HL-60 (cell line): ENCODE results near the gene BTBD9.

Experiments used
- DNase-seq, 2 experiments: peaks; one replicate each; pipeline ENCODE4 v3.0.0-alpha.2; 2010 to 2020; ENCODE audit warnings: low read depth in 1 of 2, low spot score in 1 of 2
- H3K27ac ChIP-seq: fragments of 250-450 bp; sonication (Bioruptor Pico); replicated peaks from 2 replicates; pipeline ENCODE4 v1.5.1; 2020; ENCODE audit warnings: mild to moderate bottlenecking, moderate library complexity
- H3K27me3 ChIP-seq: fragments of 250-450 bp; sonication (Bioruptor Pico); 2 replicates; pipeline ENCODE4 v1.5.1; 2021; ENCODE audit warnings: mild to moderate bottlenecking, moderate library complexity; ENCODE audit not compliant: insufficient read depth, poor library complexity, severe bottlenecking
- H3K4me3 ChIP-seq: replicated peaks from 2 replicates; pipeline ENCODE4 v1.5.1; 2011; ENCODE audit warnings: mild to moderate bottlenecking, control low read depth, low read length; ENCODE audit not compliant: insufficient read depth
- GABPA ChIP-seq: IDR thresholded peaks from 2 replicates; pipeline ENCODE4 v1.6.1; 2012; ENCODE audit warnings: low read depth
- POLR2AphosphoS5 ChIP-seq: IDR thresholded peaks from 2 replicates; pipeline ENCODE4 v1.6.1; 2012; ENCODE audit warnings: low read depth
- REST ChIP-seq: IDR thresholded peaks from 2 replicates; pipeline ENCODE4 v1.6.1; 2012; ENCODE audit warnings: low read depth; ENCODE audit not compliant: insufficient replicate concordance
- SPI1 ChIP-seq: IDR thresholded peaks from 2 replicates; pipeline ENCODE4 v1.6.1; 2012; ENCODE audit warnings: low read depth, mild to moderate bottlenecking, borderline replicate concordance
- TF ChIP-seq, protein P1 (sequence below): IDR thresholded peaks from one replicate; pipeline ENCODE4 v1.5.1; 2011; ENCODE audit warnings: low read length, control low read depth, inconsistent platforms; ENCODE audit not compliant: insufficient read depth

BTBD9 gene

DNA sequence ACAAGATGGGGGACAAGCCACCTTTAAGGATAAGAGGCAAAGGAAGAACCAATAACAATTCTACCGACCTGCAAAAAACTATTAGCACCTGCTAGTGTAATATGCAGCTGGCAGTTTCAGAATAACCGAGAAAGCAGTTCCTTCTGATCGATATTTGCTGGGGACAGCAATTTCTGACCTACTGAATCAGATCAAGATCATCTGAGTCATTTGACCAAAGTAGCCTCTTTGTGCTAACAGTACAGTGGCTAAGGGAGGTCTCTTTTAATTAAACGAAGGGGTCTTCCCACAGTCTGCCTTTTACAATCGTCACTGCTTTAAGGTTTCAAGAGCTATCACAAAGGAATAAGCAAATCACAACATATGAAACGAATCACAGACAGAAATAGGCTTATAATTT is 318.9 kb downstream of the BTBD9 start:
- no peak for DNase-seq
- H3K27me3 ChIP-seq, result no peaks in the 10 kb centered on the region
- no peak overlapping the region for H3K27ac ChIP-seq
- TF ChIP-seq GABPA, result no peak
- TF ChIP-seq REST, result no peak
- TF ChIP-seq POLR2AphosphoS5, result no peak
- no peak for TF ChIP-seq SPI1
- TF ChIP-seq, protein P1, sequence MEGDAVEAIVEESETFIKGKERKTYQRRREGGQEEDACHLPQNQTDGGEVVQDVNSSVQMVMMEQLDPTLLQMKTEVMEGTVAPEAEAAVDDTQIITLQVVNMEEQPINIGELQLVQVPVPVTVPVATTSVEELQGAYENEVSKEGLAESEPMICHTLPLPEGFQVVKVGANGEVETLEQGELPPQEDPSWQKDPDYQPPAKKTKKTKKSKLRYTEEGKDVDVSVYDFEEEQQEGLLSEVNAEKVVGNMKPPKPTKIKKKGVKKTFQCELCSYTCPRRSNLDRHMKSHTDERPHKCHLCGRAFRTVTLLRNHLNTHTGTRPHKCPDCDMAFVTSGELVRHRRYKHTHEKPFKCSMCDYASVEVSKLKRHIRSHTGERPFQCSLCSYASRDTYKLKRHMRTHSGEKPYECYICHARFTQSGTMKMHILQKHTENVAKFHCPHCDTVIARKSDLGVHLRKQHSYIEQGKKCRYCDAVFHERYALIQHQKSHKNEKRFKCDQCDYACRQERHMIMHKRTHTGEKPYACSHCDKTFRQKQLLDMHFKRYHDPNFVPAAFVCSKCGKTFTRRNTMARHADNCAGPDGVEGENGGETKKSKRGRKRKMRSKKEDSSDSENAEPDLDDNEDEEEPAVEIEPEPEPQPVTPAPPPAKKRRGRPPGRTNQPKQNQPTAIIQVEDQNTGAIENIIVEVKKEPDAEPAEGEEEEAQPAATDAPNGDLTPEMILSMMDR, result no peak
- H3K4me3 ChIP-seq, result no peak overlapping the region

- H3K27ac ChIP-seq, result no peak overlapping the region
- no peak overlapping the region for H3K4me3 ChIP-seq
- TF ChIP-seq GABPA (no peak), SPI1 (no peak), REST (no peak), POLR2AphosphoS5 (no peak)
- TF ChIP-seq, protein P1, result no peak
- H3K27me3 ChIP-seq, result no peaks in the 10 kb centered on the region
- no peak for DNase-seq
Measured at GRCh38 chr6:38320358-38320757, 319.4 kb downstream of the BTBD9 start.

DNA sequence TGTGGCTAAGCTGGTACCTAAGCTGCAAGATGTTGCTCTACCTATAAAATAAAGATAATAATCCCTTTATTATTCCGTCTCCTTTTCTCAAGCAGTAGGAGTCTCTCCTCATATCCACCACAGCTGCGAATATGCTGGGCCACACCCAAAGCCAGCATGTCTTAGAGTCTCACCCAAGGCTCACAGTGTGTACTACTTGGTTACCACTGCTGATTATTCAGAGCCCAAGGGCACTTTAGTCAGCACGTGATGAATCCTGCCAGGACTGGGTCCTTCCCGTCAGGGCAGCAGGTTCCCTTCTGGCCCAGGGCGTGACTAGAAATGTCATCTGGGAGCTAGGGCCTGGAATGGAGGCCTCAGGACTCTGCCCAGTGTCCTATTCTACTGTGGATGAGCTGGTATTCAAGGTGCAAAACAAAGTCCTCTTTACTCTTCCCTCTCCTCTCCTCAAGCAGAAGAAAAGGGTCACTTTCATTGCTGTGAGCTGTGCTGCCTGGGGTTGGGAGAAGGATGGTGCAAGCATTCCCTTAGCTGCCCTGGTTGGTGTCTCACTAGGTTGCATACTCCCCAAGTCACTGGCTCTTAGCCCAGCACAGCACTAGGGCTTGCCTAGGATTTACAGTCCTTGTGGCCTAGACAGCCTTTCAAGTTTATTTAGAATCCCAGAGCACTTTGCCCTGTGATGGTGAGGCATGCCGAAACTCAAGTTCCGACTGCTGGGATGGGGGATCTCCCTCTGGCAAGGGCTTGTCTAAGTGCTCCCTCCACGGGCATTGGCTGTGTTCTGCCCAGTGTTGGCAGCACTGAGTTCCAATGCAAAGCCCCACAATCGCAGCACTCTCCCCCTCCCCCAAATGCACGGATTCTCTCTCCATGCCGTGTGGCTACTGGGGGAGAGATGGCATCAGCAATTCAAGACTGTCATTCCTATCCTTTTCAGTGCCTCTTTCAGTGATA is 320.2 kb downstream of the BTBD9 start:
- no peak for DNase-seq
- Histone ChIP-seq H3K4me3 (no peak overlapping the region), H3K27me3 (no peaks in the 10 kb centered on the region), H3K27ac (no peak overlapping the region)
- TF ChIP-seq GABPA (no peak), POLR2AphosphoS5 (no peak), SPI1 (no peak)
- TF ChIP-seq, protein P1, result no peak
